ENCODE data around the gene TASP1.

Gene TASP1

DNA sequence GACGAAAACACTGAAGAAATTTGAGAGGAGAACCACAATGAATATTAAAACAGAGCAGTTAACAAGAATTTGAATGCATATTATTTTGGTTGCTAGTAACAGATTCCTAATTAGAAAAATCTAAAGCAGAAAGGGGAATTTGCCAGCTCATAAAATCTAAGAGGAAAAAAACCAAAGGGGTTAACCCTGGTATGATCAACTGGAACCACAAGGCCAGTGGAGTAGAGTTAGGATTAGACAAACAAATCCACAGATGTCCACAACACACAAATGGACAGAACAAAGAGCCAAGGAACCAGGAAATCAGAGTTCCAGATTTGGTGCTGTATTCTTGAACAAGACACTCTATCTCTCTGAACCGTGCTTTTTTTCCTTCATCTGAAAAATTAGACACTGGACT lies 195.0 kb downstream of the TASP1 start:
- Histone ChIP-seq H3K79me1 (ENCODE audit: low read length) (no peaks in the 10 kb centered on the region), H3K4me1 (ENCODE audit: control insufficient read depth in 1 of 2, insufficient read depth in 2 of 2, low read length in 2 of 2) (no peaks in the 10 kb centered on the region), H2AFZ (ENCODE audit: insufficient read depth, low read length, poor library complexity) (no peak overlapping the region), H3K18ac (ENCODE audit: low read length) (no peak overlapping the region), H3K14ac (ENCODE audit: low read length) (no peak overlapping the region), H3K36me3 (ENCODE audit: control insufficient read depth in 1 of 2, insufficient read depth in 2 of 2, low read length in 2 of 2) (no peaks in the 10 kb centered on the region), H2AK5ac (ENCODE audit: low read length) (no peak overlapping the region), H3K27me3 (ENCODE audit: insufficient read depth, low read length) (no peaks in the 10 kb centered on the region), H2BK5ac (ENCODE audit: low read depth, low read length, poor library complexity) (no peak overlapping the region), H3K9ac (ENCODE audit: low read length) (no peak overlapping the region), H3K4me3 (ENCODE audit: low read depth, low read length) (no peak overlapping the region), H4K12ac (ENCODE audit: low read depth, low read length) (no peak overlapping the region), H3K79me2 (ENCODE audit: control insufficient read depth, insufficient read depth, low read length, poor library complexity) (no peaks in the 10 kb centered on the region), H3K23ac (ENCODE audit: low read length) (no peak overlapping the region), H3K27ac (ENCODE audit: low read depth, low read length) (no peak overlapping the region), H3K9me3 (ENCODE audit: insufficient read depth, low read depth, low read length) (no peaks in the 10 kb centered on the region), H3K4ac (ENCODE audit: low read depth, low read length) (no peak overlapping the region), H4K8ac (ENCODE audit: low read depth, low read length) (no peak overlapping the region), H2BK120ac (ENCODE audit: insufficient read depth, low read length, poor library complexity) (no peak overlapping the region), H2BK12ac (ENCODE audit: low read length) (no peak overlapping the region), H4K91ac (ENCODE audit: low read depth, low read length) (no peak overlapping the region), H3K4me2 (ENCODE audit: low read length) (no peak overlapping the region)
- DNase-seq, result no peak
- no CpG with 5 or more reads among the region's 2 CpGs for WGBS (ENCODE audit: extremely low coverage, insufficient coverage, insufficient read length)

DNA sequence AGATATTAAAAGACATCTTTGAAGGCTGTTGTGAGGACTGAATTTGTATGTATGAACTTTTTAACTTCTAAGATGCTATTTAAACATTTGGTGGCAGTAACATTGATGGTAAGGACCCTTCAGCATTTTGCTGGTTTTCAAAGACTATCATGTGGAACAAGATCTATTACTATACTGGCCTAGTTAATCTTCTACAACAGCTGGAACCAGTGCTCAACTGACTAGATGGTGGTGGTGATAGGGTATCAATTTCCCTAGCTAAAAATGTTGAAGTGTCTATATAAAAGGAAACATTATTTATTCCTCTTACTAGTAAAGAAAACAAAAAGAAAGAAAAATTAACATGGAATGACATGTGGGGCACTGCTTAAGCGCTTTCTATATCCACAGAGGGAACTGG lies 195.7 kb downstream of the TASP1 start:
- Histone ChIP-seq H3K4me2 (ENCODE audit: low read length) (no peak overlapping the region), H3K4me1 (ENCODE audit: control insufficient read depth in 1 of 2, insufficient read depth in 2 of 2, low read length in 2 of 2) (no peaks in the 10 kb centered on the region), H3K9me3 (ENCODE audit: insufficient read depth, low read depth, low read length) (no peaks in the 10 kb centered on the region)

DNA sequence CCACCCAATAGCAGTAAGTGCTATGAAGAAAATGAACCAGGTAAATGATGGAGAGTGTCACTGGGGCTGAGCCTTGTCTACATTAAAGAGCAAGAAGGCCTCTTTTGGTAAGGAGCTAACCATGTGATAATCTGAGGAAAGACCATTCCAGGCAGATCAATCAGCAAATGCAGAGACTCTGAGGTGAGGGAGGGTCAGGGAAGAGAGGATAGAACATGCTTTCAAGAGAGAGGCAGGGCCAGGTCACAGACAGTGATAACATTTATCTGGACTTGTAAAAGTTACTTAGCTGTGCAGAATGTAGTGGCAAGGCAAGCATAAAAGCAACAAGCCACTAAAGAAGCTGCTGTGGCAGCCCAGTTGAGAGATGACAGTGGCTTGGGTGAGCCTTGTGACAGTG lies 197.3 kb downstream of the TASP1 start:
- no peak overlapping the region for H3K4me3 ChIP-seq (ENCODE audit: low read depth, low read length)
- H3K79me1 ChIP-seq (ENCODE audit: low read length), result no peaks in the 10 kb centered on the region
- H4K91ac ChIP-seq (ENCODE audit: low read depth, low read length), result no peak overlapping the region
- H2AFZ ChIP-seq (ENCODE audit: insufficient read depth, low read length, poor library complexity), result no peak overlapping the region
- no peak overlapping the region for H3K4me2 ChIP-seq (ENCODE audit: low read length)
- H3K79me2 ChIP-seq (ENCODE audit: control insufficient read depth, insufficient read depth, low read length, poor library complexity), result no peaks in the 10 kb centered on the region
- H3K36me3 ChIP-seq (ENCODE audit: control insufficient read depth in 1 of 2, insufficient read depth in 2 of 2, low read length in 2 of 2), result no peaks in the 10 kb centered on the region
- H3K4ac ChIP-seq (ENCODE audit: low read depth, low read length), result no peak overlapping the region
- no peak overlapping the region for H2BK12ac ChIP-seq (ENCODE audit: low read length)
- H2BK5ac ChIP-seq (ENCODE audit: low read depth, low read length, poor library complexity), result no peak overlapping the region
- no peak overlapping the region for H3K23ac ChIP-seq (ENCODE audit: low read length)
- no peak overlapping the region for H2BK120ac ChIP-seq (ENCODE audit: insufficient read depth, low read length, poor library complexity)
- no peaks in the 10 kb centered on the region for H3K9me3 ChIP-seq (ENCODE audit: insufficient read depth, low read depth, low read length)
- H4K12ac ChIP-seq (ENCODE audit: low read depth, low read length), result no peak overlapping the region
- no peak overlapping the region for H2AK5ac ChIP-seq (ENCODE audit: low read length)
- no peak overlapping the region for H3K9ac ChIP-seq (ENCODE audit: low read length)
- H4K8ac ChIP-seq (ENCODE audit: low read depth, low read length), result no peak overlapping the region
- H3K27me3 ChIP-seq (ENCODE audit: insufficient read depth, low read length), result no peaks in the 10 kb centered on the region
- H3K27ac ChIP-seq (ENCODE audit: low read depth, low read length), result no peak overlapping the region
- no peaks in the 10 kb centered on the region for H3K4me1 ChIP-seq (ENCODE audit: control insufficient read depth in 1 of 2, insufficient read depth in 2 of 2, low read length in 2 of 2)
- H3K14ac ChIP-seq (ENCODE audit: low read length), result no peak overlapping the region
- no peak for DNase-seq
- H3K18ac ChIP-seq (ENCODE audit: low read length), result no peak overlapping the region

More for the DNA sequence above, 195.7 kb downstream of the TASP1 start:
- no peak overlapping the region for H3K23ac ChIP-seq (ENCODE audit: low read length)
- H3K18ac ChIP-seq (ENCODE audit: low read length), result no peak overlapping the region
- no peak overlapping the region for H4K91ac ChIP-seq (ENCODE audit: low read depth, low read length)
- H3K14ac ChIP-seq (ENCODE audit: low read length), result no peak overlapping the region
- H3K4me3 ChIP-seq (ENCODE audit: low read depth, low read length), result no peak overlapping the region
- H3K79me2 ChIP-seq (ENCODE audit: control insufficient read depth, insufficient read depth, low read length, poor library complexity), result no peaks in the 10 kb centered on the region
- DNase-seq, result no peak
- WGBS (ENCODE audit: extremely low coverage, insufficient coverage, insufficient read length), result no CpG with 5 or more reads among the region's 1 CpG
- no peak overlapping the region for H4K12ac ChIP-seq (ENCODE audit: low read depth, low read length)
- H3K4ac ChIP-seq (ENCODE audit: low read depth, low read length), result no peak overlapping the region
- no peaks in the 10 kb centered on the region for H3K79me1 ChIP-seq (ENCODE audit: low read length)
- H2BK12ac ChIP-seq (ENCODE audit: low read length), result no peak overlapping the region
- H3K9ac ChIP-seq (ENCODE audit: low read length), result no peak overlapping the region
- H2BK5ac ChIP-seq (ENCODE audit: low read depth, low read length, poor library complexity), result no peak overlapping the region
- H2BK120ac ChIP-seq (ENCODE audit: insufficient read depth, low read length, poor library complexity), result no peak overlapping the region
- H2AK5ac ChIP-seq (ENCODE audit: low read length), result no peak overlapping the region
- no peak overlapping the region for H3K27ac ChIP-seq (ENCODE audit: low read depth, low read length)
- no peak overlapping the region for H4K8ac ChIP-seq (ENCODE audit: low read depth, low read length)
- no peak overlapping the region for H2AFZ ChIP-seq (ENCODE audit: insufficient read depth, low read length, poor library complexity)
- no peaks in the 10 kb centered on the region for H3K27me3 ChIP-seq (ENCODE audit: insufficient read depth, low read length)
- H3K36me3 ChIP-seq (ENCODE audit: control insufficient read depth in 1 of 2, insufficient read depth in 2 of 2, low read length in 2 of 2), result no peaks in the 10 kb centered on the region

DNA sequence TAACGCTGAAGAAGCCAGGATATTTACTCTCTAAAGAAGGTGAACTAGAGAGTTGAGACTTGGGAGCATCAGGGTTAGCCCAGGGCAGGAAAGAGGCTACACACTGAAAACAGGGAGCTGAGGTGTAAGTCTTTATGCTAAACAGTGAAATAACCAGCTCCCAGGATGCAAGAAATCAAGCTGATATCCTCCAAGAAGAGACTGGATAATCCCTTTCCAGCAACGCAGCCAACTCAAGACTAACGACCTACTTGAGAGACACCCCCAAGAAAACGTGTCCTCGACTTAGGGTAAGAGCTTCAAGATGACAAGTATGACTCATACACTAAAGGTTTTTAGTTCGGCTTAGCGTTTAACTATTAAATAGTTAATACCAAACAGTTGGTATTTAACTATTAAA lies 202.2 kb downstream of the TASP1 start:
- Histone ChIP-seq H2BK12ac (ENCODE audit: low read length) (no peak overlapping the region), H3K4me3 (ENCODE audit: low read depth, low read length) (no peak overlapping the region), H3K79me2 (ENCODE audit: control insufficient read depth, insufficient read depth, low read length, poor library complexity) (no peaks in the 10 kb centered on the region), H3K23ac (ENCODE audit: low read length) (no peak overlapping the region), H3K9ac (ENCODE audit: low read length) (no peak overlapping the region), H3K27ac (ENCODE audit: low read depth, low read length) (no peak overlapping the region), H4K91ac (ENCODE audit: low read depth, low read length) (no peak overlapping the region), H3K79me1 (ENCODE audit: low read length) (no peaks in the 10 kb centered on the region), H2BK120ac (ENCODE audit: insufficient read depth, low read length, poor library complexity) (no peak overlapping the region), H3K27me3 (ENCODE audit: insufficient read depth, low read length) (no peaks in the 10 kb centered on the region), H3K14ac (ENCODE audit: low read length) (no peak overlapping the region), H4K8ac (ENCODE audit: low read depth, low read length) (no peak overlapping the region), H3K4me2 (ENCODE audit: low read length) (no peak overlapping the region), H3K4me1 (ENCODE audit: control insufficient read depth in 1 of 2, insufficient read depth in 2 of 2, low read length in 2 of 2) (peaks cover 0 to 3% of the 10 kb centered on the region in 2 experiments), H3K36me3 (ENCODE audit: control insufficient read depth in 1 of 2, insufficient read depth in 2 of 2, low read length in 2 of 2) (no peaks in the 10 kb centered on the region), H4K12ac (ENCODE audit: low read depth, low read length) (no peak overlapping the region), H3K18ac (ENCODE audit: low read length) (no peak overlapping the region), H2BK5ac (ENCODE audit: low read depth, low read length, poor library complexity) (no peak overlapping the region), H3K4ac (ENCODE audit: low read depth, low read length) (no peak overlapping the region), H3K9me3 (ENCODE audit: insufficient read depth, low read depth, low read length) (no peaks in the 10 kb centered on the region), H2AK5ac (ENCODE audit: low read length) (no peak overlapping the region), H2AFZ (ENCODE audit: insufficient read depth, low read length, poor library complexity) (no peak overlapping the region)
- DNase-seq, result no peak
- no CpG with 5 or more reads among the region's 7 CpGs for WGBS (ENCODE audit: extremely low coverage, insufficient coverage, insufficient read length)
